ENCODE data around the gene ZNF234.
"Not testable (repeated sequence)": the region's sequence is repeated elsewhere in the genome, so short reads cannot be mapped to it uniquely, and the experiment has no call there.

Gene ZNF234

GRCh38 chr19:44180968-44181367 lies 39.6 kb downstream of the ZNF234 start:
- DNase-seq (ENCODE audit: low read depth in 2 of 2) = no peak

- DNase-seq (ENCODE audit: low read depth in 2 of 2) = no peak
Measured at GRCh38 chr19:44182145-44182544, 40.8 kb downstream of the ZNF234 start.

- DNase-seq (ENCODE audit: low read depth in 2 of 2) = no peak
Measured at GRCh38 chr19:44190020-44190419, 48.7 kb downstream of the ZNF234 start.

GRCh38 chr19:44192127-44192526 lies 50.8 kb downstream of the ZNF234 start:
- no peak for DNase-seq (ENCODE audit: low read depth in 2 of 2)

GRCh38 chr19:44196772-44197171 lies 55.4 kb downstream of the ZNF234 start:
- no peak for DNase-seq (ENCODE audit: low read depth in 2 of 2)

GRCh38 chr19:44202470-44202869 lies 61.1 kb downstream of the ZNF234 start:
- DNase-seq (ENCODE audit: low read depth in 2 of 2) = no peak

- DNase-seq (ENCODE audit: low read depth in 2 of 2) = no peak
Measured at GRCh38 chr19:44202974-44203373, 61.6 kb downstream of the ZNF234 start.

- DNase-seq (ENCODE audit: low read depth in 2 of 2) = not testable (repeated sequence)
Measured at GRCh38 chr19:44203877-44204276, 62.5 kb downstream of the ZNF234 start.

GRCh38 chr19:44204772-44205171 lies 63.4 kb downstream of the ZNF234 start:
- no peak for DNase-seq (ENCODE audit: low read depth in 2 of 2)

GRCh38 chr19:44207126-44207803 lies 65.9 kb downstream of the ZNF234 start:
- DNase-seq (ENCODE audit: low read depth in 2 of 2) = peak; percentile 61 to 69

Data from activated CD8-positive, alpha-beta memory T cell treated with anti-CD3 and anti-CD28 coated beads for 4 hours (primary cell).